Esophagus muscularis mucosa (tissue), 4 donors: Measurements from ENCODE around the gene SPAG4. TPM values are rescaled to one million over a fixed set of nuclear protein-coding genes. Genes with fewer than 3 reads are reported as not detected.

ENCODE experiments used
- DNase-seq: peaks from one replicate; pipeline ENCODE4 v3.0.0-alpha.2; 2017; ENCODE audit errors: extremely low spot score
- H3K27ac ChIP-seq, 4 donors: fragments of 200-600 bp; sonication (generic); replicated peaks in 1 of 4; 1 replicate in 3 of 4; 2 replicates in 1 of 4; pipeline ENCODE4 v1.5.1; 2016 to 2019; ENCODE audit warnings: mild to moderate bottlenecking in 1 of 4
- H3K27me3 ChIP-seq, 4 donors: fragments of 200-600 bp; sonication (generic); one replicate each; pipeline versions ENCODE4 v1.5.1 to v1.6.0; 2016 to 2019
- H3K36me3 ChIP-seq, 4 donors: fragments of 200-600 bp; sonication (generic); one replicate each; pipeline ENCODE4 v1.5.1; 2016 to 2019
- H3K4me1 ChIP-seq, 4 donors: fragments of 200-600 bp; sonication (generic); one replicate each; pipeline ENCODE4 v1.5.1; 2016 to 2019
- H3K4me3 ChIP-seq, 4 donors: fragments of 200-600 bp; sonication (generic); 1 replicate in 2 of 4; 2 replicates in 2 of 4; pipeline ENCODE4 v1.5.1; 2016 to 2019; ENCODE audit warnings: mild to moderate bottlenecking in 4 of 4, moderate library complexity in 1 of 4
- H3K9me3 ChIP-seq, 4 donors: fragments of 200-600 bp; sonication (generic); 1 replicate in 3 of 4; 2 replicates in 1 of 4; pipeline ENCODE4 v1.5.1; 2016 to 2019
- CTCF ChIP-seq, 3 experiments: fragments of 200-600 bp in 2 of 3; fragments of 450-650 bp in 1 of 3; sonication (generic) in 2 of 3; IDR thresholded peaks; one replicate each; pipeline ENCODE4 v1.5.1; 2017 to 2019; ENCODE audit warnings: antibody characterized with exemption in 3 of 3, mild to moderate bottlenecking in 2 of 3, moderate library complexity in 1 of 3
- EP300 ChIP-seq: sonication (generic); formaldehyde crosslinking; IDR thresholded peaks from one replicate; pipeline ENCODE4 v1.6.1; 2017; ENCODE audit warnings: antibody characterized with exemption
- POLR2A ChIP-seq: fragments of 450-650 bp; IDR thresholded peaks from one replicate; pipeline ENCODE4 v1.6.1; 2017; ENCODE audit warnings: antibody characterized with exemption, moderate library complexity, mild to moderate bottlenecking, low read depth
- POLR2AphosphoS5 ChIP-seq, 2 donors: sonication (generic); formaldehyde crosslinking; IDR thresholded peaks; one replicate each; pipeline ENCODE4 v1.6.1; 2017; ENCODE audit warnings: antibody characterized with exemption in 2 of 2
- WGBS: methylation state at CpG from one replicate; pipeline ENCODE4 v1.1.5; 2018; 5-methylcytosine and 5-hydroxymethylcytosine counted together
- intact Hi-C: fragments of 100-400 bp; cut with DNase I; formaldehyde crosslinking; loops from one replicate; pipeline ENCODE4 v1.15.1; 2023
- total RNA-seq, 4 donors: library from RNA; depleted of rRNA; stranded (reverse); fragments of >200 nt; gene quantifications; one replicate each; pipeline versions ENCODE4 v1.1.0 to v1.2.1, GENCODE V29; 2016

SPAG4 gene
- total RNA-seq, 4 donors from 2014 or later: 2.6 to 5.0 (median 2.9) TPM

GRCh38 chr20:35582741-35583404, 32.8 kb upstream of the SPAG4 start:
- 91% methylated on average over 7 of the region's 12 CpGs for WGBS
- no peak for DNase-seq
- Histone ChIP-seq H3K4me1 (no peaks in the 10 kb centered on the region), H3K27me3 (no peaks in the 10 kb centered on the region), H3K4me3 (no peak overlapping the region), H3K36me3 (no peaks in the 10 kb centered on the region), H3K27ac (no peak overlapping the region), H3K9me3 (peaks cover 0 to 9% (median 0%) of the 10 kb centered on the region in 4 donors)
- TF ChIP-seq CTCF (IDR thresholded peaks at IDR 0.05) (no peak), POLR2AphosphoS5 (IDR thresholded peaks at IDR 0.05) (no peak)
- intact Hi-C loops: no loop called here

DNA sequence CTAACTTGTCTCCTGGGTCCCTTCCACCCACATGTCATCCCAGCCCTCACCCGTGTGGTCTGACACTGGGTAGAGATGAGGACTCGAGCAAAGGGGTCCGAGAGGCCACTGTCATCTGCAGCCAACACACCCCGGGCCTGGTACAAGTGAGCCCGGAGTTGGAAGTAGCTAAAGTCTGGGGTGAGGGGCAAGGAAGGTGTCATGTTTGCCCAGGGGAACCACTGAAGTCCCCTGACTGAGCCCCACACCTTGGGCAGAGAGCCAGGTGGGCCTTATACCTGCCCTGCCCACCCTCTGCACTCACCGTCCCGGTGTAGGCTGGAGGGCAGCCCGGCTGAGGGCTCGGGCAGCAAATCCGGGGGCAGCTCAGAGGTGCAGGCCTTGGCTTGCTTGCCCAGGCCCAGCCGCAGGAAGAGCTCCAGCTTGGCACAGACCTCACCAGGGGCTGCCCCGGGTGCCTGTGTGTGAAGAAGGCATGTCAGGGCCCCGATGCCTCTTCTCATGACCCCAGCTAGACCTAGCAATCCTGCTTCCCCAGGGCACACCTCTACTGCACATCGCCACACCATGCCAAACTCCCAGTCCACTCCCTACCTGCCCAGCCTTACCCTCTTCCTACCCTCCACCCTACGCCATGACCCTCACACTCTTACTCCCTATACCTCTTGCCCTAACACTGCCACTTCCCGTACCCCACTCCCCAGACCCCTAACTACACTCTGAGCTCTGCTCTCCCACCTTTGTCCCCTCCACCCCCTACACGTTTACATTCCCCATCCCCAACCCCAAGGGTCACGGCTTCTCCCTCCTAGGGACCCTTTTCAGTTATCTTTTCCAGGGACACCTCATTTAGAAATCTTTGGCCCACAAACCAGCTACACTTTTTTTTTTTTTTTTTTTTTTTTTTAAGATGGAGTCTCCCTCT, 31.7 kb upstream of the SPAG4 start:
- intact Hi-C loops: no loop called here
- 92% methylated on average over 17 of the region's 18 CpGs for WGBS
- Histone ChIP-seq H3K27ac (no peak overlapping the region), H3K4me3 (no peak overlapping the region), H3K27me3 (no peaks in the 10 kb centered on the region), H3K36me3 (no peaks in the 10 kb centered on the region), H3K9me3 (peaks cover 0 to 9% (median 0%) of the 10 kb centered on the region in 4 donors), H3K4me1 (no peaks in the 10 kb centered on the region)
- no peak for DNase-seq
- TF ChIP-seq POLR2AphosphoS5 (IDR thresholded peaks at IDR 0.05): no peak
- TF ChIP-seq CTCF (IDR thresholded peaks at IDR 0.05): no peak
- TF ChIP-seq EP300: no peak
- TF ChIP-seq POLR2A: no peak

GRCh38 chr20:35586751-35587425, 28.7 kb upstream of the SPAG4 start:
- peaks cover 0 to 5% (median 0%) of the 10 kb centered on the region in 4 donors for H3K9me3 ChIP-seq
- no peaks in the 10 kb centered on the region for H3K4me1 ChIP-seq
- no peak for DNase-seq
- no peak overlapping the region for H3K4me3 ChIP-seq
- no peaks in the 10 kb centered on the region for H3K36me3 ChIP-seq
- 96% methylated on average over 6 of the region's 6 CpGs for WGBS
- no peaks in the 10 kb centered on the region for H3K27me3 ChIP-seq
- intact Hi-C loops: no loop called here
- TF ChIP-seq POLR2AphosphoS5 (IDR thresholded peaks at IDR 0.05) (no peak), EP300 (no peak)
- no peak overlapping the region for H3K27ac ChIP-seq

GRCh38 chr20:35587436-35587835, 28.2 kb upstream of the SPAG4 start:
- intact Hi-C loops: no loop called here

More at GRCh38 chr20:35587436-35587835, 28.2 kb upstream of the SPAG4 start:
- TF ChIP-seq POLR2AphosphoS5 (IDR thresholded peaks at IDR 0.05): no peak
- TF ChIP-seq POLR2A: no peak
- TF ChIP-seq EP300: no peak
- TF ChIP-seq CTCF (IDR thresholded peaks at IDR 0.05): no peak
- Histone ChIP-seq H3K9me3 (no peaks in the 10 kb centered on the region), H3K36me3 (no peaks in the 10 kb centered on the region), H3K4me1 (no peaks in the 10 kb centered on the region), H3K27me3 (no peaks in the 10 kb centered on the region), H3K4me3 (no peak overlapping the region), H3K27ac (no peak overlapping the region)
- no peak for DNase-seq
- WGBS: 88% methylated on average over 2 of the region's 2 CpGs
